Ishikawa (cell line): ENCODE results near the gene ZNF609.

Source experiments
- CEBPB ChIP-seq: IDR thresholded peaks from 2 replicates; pipeline ENCODE4 v1.6.1; 2012
- EGR1 ChIP-seq: IDR thresholded peaks from 2 replicates; pipeline ENCODE4 v1.6.1; 2012
- EP300 ChIP-seq: IDR thresholded peaks from 2 replicates; pipeline ENCODE4 v1.6.1; 2012; ENCODE audit warnings: borderline replicate concordance
- FOXM1 ChIP-seq: IDR thresholded peaks from 2 replicates; pipeline ENCODE4 v1.6.1; 2012; ENCODE audit warnings: low read depth, borderline replicate concordance
- NFIC ChIP-seq: IDR thresholded peaks from 2 replicates; pipeline ENCODE4 v1.6.1; 2012
- RAD21 ChIP-seq: IDR thresholded peaks from 2 replicates; pipeline ENCODE4 v1.6.1; 2012; ENCODE audit warnings: low read depth
- REST ChIP-seq: IDR thresholded peaks from 2 replicates; pipeline ENCODE4 v1.6.1; 2012; ENCODE audit warnings: low read depth, mild to moderate bottlenecking
- TAF1 ChIP-seq: IDR thresholded peaks from 2 replicates; pipeline ENCODE4 v1.6.1; 2012; ENCODE audit warnings: low read depth, mild to moderate bottlenecking
- TEAD4 ChIP-seq: IDR thresholded peaks from 2 replicates; pipeline ENCODE4 v1.6.1; 2012
- USF1 ChIP-seq: IDR thresholded peaks from 2 replicates; pipeline ENCODE4 v1.6.1; 2012
- YY1 ChIP-seq: IDR thresholded peaks from 2 replicates; pipeline ENCODE4 v1.6.1; 2012; ENCODE audit warnings: low read depth
- ZBTB7A ChIP-seq: IDR thresholded peaks from 2 replicates; pipeline ENCODE4 v1.6.1; 2012; ENCODE audit warnings: low read depth

GRCh38 chr15:64441852-64442251 lies 18.5 kb upstream of the ZNF609 start:
- no peak for TF ChIP-seq ZBTB7A
- TF ChIP-seq RAD21: no peak
- TF ChIP-seq FOXM1: no peak
- no peak for TF ChIP-seq NFIC
- no peak for TF ChIP-seq CEBPB
- no peak for TF ChIP-seq USF1
- TF ChIP-seq YY1: no peak
- no peak for TF ChIP-seq TAF1
- TF ChIP-seq EGR1: no peak
- no peak for TF ChIP-seq EP300
- no peak for TF ChIP-seq TEAD4
- TF ChIP-seq REST: no peak
